DOHH2 (cell line): Measurements from ENCODE around the gene ALG8.
"Not testable (repeated sequence)": the region's sequence is repeated elsewhere in the genome, so short reads cannot be mapped to it uniquely, and the experiment has no call there.

Source experiments
- H3F3A ChIP-seq: fragments of 200-600 bp; sonication (generic), shearing (Covaris generic); 2 replicates; pipeline ENCODE4 v1.6.0; 2016; ENCODE audit warnings: antibody characterized with exemption, mild to moderate bottlenecking; ENCODE audit not compliant: control insufficient read depth, insufficient read depth
- H3K27ac ChIP-seq: fragments of 200-600 bp; sonication (generic); 2 replicates; pipeline ENCODE4 v1.5.1; 2014; ENCODE audit warnings: low read depth, mild to moderate bottlenecking, low read length, moderate library complexity
- H3K27me3 ChIP-seq: fragments of 200-600 bp; sonication (generic); 2 replicates; pipeline ENCODE4 v1.6.1; 2014; ENCODE audit warnings: mild to moderate bottlenecking, low read length, mixed read lengths; ENCODE audit not compliant: control insufficient read depth
- H3K36me3 ChIP-seq: fragments of 200-600 bp; sonication (generic); 2 replicates; pipeline ENCODE4 v1.6.1; 2014; ENCODE audit warnings: mild to moderate bottlenecking, low read length, moderate library complexity, mixed read lengths; ENCODE audit not compliant: control insufficient read depth
- H3K4me1 ChIP-seq: fragments of 200-600 bp; sonication (generic); 2 replicates; pipeline ENCODE4 v1.6.1; 2014; ENCODE audit warnings: mild to moderate bottlenecking, low read length, mixed read lengths; ENCODE audit not compliant: control insufficient read depth
- H3K4me2 ChIP-seq: fragments of 200-600 bp; sonication (generic); 2 replicates; pipeline ENCODE4 v1.6.0; 2014; ENCODE audit warnings: mild to moderate bottlenecking, low read length, moderate library complexity
- H3K4me3 ChIP-seq: fragments of 200-600 bp; sonication (generic); 2 replicates; pipeline ENCODE4 v1.5.1; 2014; ENCODE audit warnings: mild to moderate bottlenecking, low read length, mixed read lengths
- H3K79me2 ChIP-seq: fragments of 200-600 bp; sonication (generic); 2 replicates; pipeline ENCODE4 v1.6.1; 2014; ENCODE audit warnings: mild to moderate bottlenecking, low read length, mixed read lengths; ENCODE audit not compliant: control insufficient read depth
- H3K9me2 ChIP-seq: fragments of 200-600 bp; sonication (generic); replicated peaks from 2 replicates; pipeline ENCODE4 v1.6.1; 2014; ENCODE audit warnings: mild to moderate bottlenecking, low read length, mixed read lengths; ENCODE audit not compliant: control insufficient read depth
- H3K9me3 ChIP-seq: fragments of 200-600 bp; sonication (generic); 2 replicates; pipeline ENCODE4 v1.6.1; 2014; ENCODE audit warnings: antibody characterized with exemption, low read length, mixed read lengths; ENCODE audit not compliant: control insufficient read depth, insufficient read depth
- H4K20me1 ChIP-seq: fragments of 200-600 bp; sonication (generic); 2 replicates; pipeline ENCODE4 v1.6.0; 2014; ENCODE audit warnings: low read depth, mild to moderate bottlenecking, antibody characterized with exemption, low read length, moderate library complexity; ENCODE audit not compliant: control insufficient read depth, insufficient read depth
- EZH2phosphoT487 ChIP-seq: fragments of 200-600 bp; sonication (generic); IDR thresholded peaks from 2 replicates; pipeline ENCODE4 v1.6.1; 2017; ENCODE audit warnings: borderline replicate concordance, mild to moderate bottlenecking, antibody characterized with exemption, low read length, moderate library complexity, mixed read lengths
- TF ChIP-seq, protein P1 (sequence below): fragments of 200-600 bp; sonication (generic); IDR thresholded peaks from one replicate; pipeline ENCODE4 v1.5.1; 2014; ENCODE audit warnings: antibody characterized with exemption, mild to moderate bottlenecking, low read depth, low read length; ENCODE audit not compliant: poor library complexity, severe bottlenecking

Gene ALG8

DNA sequence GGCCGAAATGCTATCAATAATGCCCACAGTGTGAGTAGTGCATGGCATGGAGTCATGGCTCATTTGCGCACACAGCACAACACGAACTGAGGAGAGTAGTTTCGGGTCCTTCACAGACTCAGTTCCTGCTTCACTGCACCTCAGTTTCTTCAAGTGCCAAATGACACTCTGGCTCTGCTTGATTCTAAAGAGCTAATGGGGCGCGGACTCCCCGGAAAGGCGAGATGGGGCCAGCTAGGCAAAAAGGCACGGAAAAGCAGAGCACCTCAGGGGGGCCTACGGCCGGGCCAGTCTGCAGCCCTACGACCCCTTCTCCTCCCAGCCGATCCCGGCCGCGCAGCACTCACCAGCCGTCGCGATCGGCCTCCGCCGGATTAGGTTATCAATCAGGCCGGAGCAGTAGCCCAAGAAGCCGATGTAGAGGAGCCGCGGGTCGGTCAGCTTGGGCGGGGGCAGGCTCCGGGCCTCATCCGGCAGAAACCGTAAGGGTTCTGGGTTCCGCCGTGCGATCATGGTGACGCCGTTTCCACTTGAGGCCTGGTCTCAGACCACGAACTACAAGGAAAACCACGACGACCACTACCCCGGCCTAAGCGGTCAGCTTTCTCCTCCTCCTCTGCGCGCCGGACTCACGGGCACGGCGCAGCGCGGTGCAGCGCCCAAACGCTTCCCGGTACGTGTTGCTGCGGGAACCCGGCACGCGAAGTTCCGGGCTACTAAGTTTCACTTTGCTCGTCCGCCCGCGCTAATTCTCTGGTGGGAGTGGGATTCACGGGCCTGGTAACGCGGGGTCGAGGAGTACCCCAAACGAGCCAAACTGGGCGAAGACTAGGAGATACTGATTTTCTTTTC, 60.0 kb downstream of the ALG8 start, which contains the start of gene NDUFC2:
Gene NDUFC2 (minus strand): TSS at position 631 of the 852 bp plus-strand sequence. CDS start 118 bp downstream, at position 513.
- no peaks in the 10 kb centered on the region for H3K9me2 ChIP-seq
- peak within 1 kb of the TSS; percentile 18 for H3K27ac ChIP-seq
- H3F3A ChIP-seq = no peaks in the 10 kb centered on the region
- H3K79me2 ChIP-seq = peaks cover 56% of the 10 kb centered on the region
- H3K9me3 ChIP-seq = 0 out of 2 replicates have a peak, but pooled peaks cover 2% of the 10 kb centered on the region
- 0 out of 2 replicates have a peak, but pooled peaks cover 5% of the 10 kb centered on the region for H4K20me1 ChIP-seq
- peaks cover 16% of the 10 kb centered on the region for H3K36me3 ChIP-seq
- H3K27me3 ChIP-seq = no peaks in the 10 kb centered on the region
- peak within 1 kb of the TSS; percentile 95 for H3K4me3 ChIP-seq
- peaks cover 38% of the 10 kb centered on the region for H3K4me1 ChIP-seq
- no peak for TF ChIP-seq EZH2phosphoT487
- TF ChIP-seq, protein P1, sequence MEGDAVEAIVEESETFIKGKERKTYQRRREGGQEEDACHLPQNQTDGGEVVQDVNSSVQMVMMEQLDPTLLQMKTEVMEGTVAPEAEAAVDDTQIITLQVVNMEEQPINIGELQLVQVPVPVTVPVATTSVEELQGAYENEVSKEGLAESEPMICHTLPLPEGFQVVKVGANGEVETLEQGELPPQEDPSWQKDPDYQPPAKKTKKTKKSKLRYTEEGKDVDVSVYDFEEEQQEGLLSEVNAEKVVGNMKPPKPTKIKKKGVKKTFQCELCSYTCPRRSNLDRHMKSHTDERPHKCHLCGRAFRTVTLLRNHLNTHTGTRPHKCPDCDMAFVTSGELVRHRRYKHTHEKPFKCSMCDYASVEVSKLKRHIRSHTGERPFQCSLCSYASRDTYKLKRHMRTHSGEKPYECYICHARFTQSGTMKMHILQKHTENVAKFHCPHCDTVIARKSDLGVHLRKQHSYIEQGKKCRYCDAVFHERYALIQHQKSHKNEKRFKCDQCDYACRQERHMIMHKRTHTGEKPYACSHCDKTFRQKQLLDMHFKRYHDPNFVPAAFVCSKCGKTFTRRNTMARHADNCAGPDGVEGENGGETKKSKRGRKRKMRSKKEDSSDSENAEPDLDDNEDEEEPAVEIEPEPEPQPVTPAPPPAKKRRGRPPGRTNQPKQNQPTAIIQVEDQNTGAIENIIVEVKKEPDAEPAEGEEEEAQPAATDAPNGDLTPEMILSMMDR = no peak
- H3K4me2 ChIP-seq = peak within 1 kb of the TSS; percentile 88

- Histone ChIP-seq H3K36me3 (peaks cover 16% of the 10 kb centered on the region), H3K4me1 (peaks cover 38% of the 10 kb centered on the region), H3K4me2 (peak overlapping the region; percentile 88), H3K9me3 (0 out of 2 replicates have a peak, but pooled peaks cover 2% of the 10 kb centered on the region), H3K27ac (no peak overlapping the region), H4K20me1 (0 out of 2 replicates have a peak, but pooled peaks cover 5% of the 10 kb centered on the region), H3K9me2 (no peaks in the 10 kb centered on the region), H3K79me2 (peaks cover 64% of the 10 kb centered on the region), H3K4me3 (peak overlapping the region; percentile 95), H3F3A (no peaks in the 10 kb centered on the region), H3K27me3 (no peaks in the 10 kb centered on the region)
- TF ChIP-seq, protein P1 = no peak
- TF ChIP-seq EZH2phosphoT487 = no peak
Observed at GRCh38 chr11:78078218-78079167, 60.9 kb downstream of the ALG8 start.

GRCh38 chr11:78077592-78077991, 61.8 kb downstream of the ALG8 start:
- not testable (repeated sequence) for H3K9me3 ChIP-seq, H3K27me3 ChIP-seq, H3K27ac ChIP-seq, H3K4me3 ChIP-seq, H4K20me1 ChIP-seq, H3K9me2 ChIP-seq, H3F3A ChIP-seq
- Histone ChIP-seq H3K79me2 (peaks cover 64% of the 10 kb centered on the region), H3K4me2 (peak overlapping the region; percentile 88), H3K36me3 (peaks cover 19% of the 10 kb centered on the region), H3K4me1 (peaks cover 32% of the 10 kb centered on the region)
